GM21723 (cell line): Measurements from ENCODE around the gene LCMT2.

Experiments
- ATAC-seq: cut with Tn5 transposase; IDR thresholded peaks from one replicate; pipeline ENCODE4 v1.9.1; 2021; ENCODE audit warnings: mild to moderate bottlenecking, moderate library complexity; ENCODE audit not compliant: unreplicated experiment

The LCMT2 gene

DNA sequence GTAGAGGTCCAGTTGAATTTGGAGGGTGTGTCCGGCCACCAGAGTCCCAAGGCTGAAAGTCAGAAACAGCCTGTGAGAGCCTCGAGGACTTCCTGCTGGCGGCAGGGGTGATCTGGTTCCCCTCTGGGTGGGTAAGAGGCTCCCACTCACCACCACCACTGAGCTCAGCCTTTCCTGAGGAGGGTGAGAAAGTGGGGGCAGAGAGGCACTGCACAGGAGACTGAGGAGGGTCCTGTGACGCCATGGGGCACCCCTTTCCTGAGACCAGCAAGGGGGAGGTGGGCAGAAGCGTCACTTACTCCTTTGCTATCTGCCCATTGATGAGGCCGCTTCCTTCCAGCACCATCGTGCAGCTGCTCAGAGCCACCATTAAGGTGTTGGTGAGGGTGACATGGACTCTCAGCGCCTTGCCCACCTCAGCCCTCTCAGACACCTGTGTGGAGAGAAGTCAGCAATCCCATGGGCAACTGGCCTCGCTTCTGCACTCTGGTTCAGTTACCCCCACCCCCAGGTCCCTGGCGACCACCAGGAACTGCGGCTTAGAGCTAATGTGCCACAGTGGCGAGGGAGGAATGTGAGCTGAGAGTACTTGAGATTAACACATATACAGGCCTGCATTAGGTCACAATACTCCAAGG, 53.7 kb downstream of the LCMT2 start:
- no peak for ATAC-seq

DNA sequence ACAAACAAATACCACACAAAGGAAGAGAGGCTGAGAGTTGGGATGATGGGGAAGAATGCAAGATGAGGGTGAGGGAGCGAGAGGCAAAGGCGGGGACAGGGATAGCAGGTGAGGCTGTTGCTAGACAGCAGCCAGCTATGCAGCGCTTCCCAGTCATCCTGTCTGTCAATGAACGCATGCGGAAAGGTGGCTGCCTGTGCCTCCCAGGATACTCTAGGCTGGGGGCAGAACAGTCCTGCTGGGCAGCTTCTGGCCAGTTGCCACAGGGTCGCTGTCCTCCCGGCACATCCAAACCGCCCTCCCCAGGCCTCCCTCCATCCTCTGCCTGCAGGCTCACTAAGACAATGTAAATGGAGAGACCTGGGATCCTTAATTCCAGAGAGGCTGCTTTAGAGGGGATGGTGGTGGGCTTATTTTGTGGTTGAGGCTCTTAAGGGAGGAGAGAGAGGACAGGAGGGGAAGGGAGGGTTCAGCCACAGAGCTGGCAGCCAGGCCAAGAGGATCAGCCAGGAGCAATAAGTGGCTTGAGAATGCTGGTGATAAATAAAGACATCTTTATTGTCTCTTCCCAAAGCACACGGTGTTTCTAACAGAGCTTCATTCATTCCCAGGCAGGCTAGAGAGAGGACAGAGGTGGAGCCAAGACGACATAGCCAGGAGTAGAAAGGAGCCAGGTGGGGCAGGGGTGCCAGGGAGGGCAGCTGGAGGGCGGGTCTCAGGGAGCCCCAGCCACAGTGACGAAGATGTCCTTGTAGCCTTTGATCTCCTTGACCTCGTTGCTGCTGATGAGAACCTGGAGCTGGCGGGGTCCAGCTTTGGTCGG, 54.4 kb downstream of the LCMT2 start:
- ATAC-seq: no peak

DNA sequence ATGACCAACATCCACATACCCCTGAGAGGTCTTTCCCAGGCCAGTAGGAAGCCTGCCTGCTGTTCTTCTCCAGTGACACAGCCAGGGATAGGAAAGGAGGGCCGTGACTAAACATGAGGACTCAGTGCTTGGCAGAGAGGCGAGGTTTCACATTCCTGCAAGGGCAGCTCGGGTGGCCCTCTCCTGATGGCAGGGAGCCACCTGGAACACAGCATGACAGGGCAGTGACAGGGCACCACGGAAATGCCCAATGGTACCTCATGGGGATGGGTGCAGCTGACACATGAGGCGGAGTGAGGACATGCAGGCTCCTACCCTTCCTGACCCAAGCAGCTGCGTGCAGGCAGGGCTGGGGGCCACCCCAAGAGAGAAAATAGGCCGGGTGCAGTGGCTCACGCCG, 56.2 kb downstream of the LCMT2 start:
- no peak for ATAC-seq
